Esophagus muscularis mucosa (tissue), 4 donors: ENCODE measurements around the gene NPHP1. TPM values are rescaled to one million over a fixed set of nuclear protein-coding genes. Genes with fewer than 3 reads are reported as not detected.
"Not testable (repeated sequence)": the region's sequence is repeated elsewhere in the genome, so short reads cannot be mapped to it uniquely, and the experiment has no call there.

Experiments
- DNase-seq: peaks from one replicate; pipeline ENCODE4 v3.0.0-alpha.2; 2017; ENCODE audit errors: extremely low spot score
- H3K27ac ChIP-seq, 4 donors: fragments of 200-600 bp; sonication (generic); replicated peaks in 1 of 4; 1 replicate in 3 of 4; 2 replicates in 1 of 4; pipeline ENCODE4 v1.5.1; 2016 to 2019; ENCODE audit warnings: mild to moderate bottlenecking in 1 of 4
- H3K27me3 ChIP-seq, 4 donors: fragments of 200-600 bp; sonication (generic); one replicate each; pipeline versions ENCODE4 v1.5.1 to v1.6.0; 2016 to 2019
- H3K36me3 ChIP-seq, 4 donors: fragments of 200-600 bp; sonication (generic); one replicate each; pipeline ENCODE4 v1.5.1; 2016 to 2019
- H3K4me1 ChIP-seq, 4 donors: fragments of 200-600 bp; sonication (generic); one replicate each; pipeline ENCODE4 v1.5.1; 2016 to 2019
- H3K4me3 ChIP-seq, 4 donors: fragments of 200-600 bp; sonication (generic); 1 replicate in 2 of 4; 2 replicates in 2 of 4; pipeline ENCODE4 v1.5.1; 2016 to 2019; ENCODE audit warnings: mild to moderate bottlenecking in 4 of 4, moderate library complexity in 1 of 4
- H3K9me3 ChIP-seq, 4 donors: fragments of 200-600 bp; sonication (generic); 1 replicate in 3 of 4; 2 replicates in 1 of 4; pipeline ENCODE4 v1.5.1; 2016 to 2019
- CTCF ChIP-seq, 3 experiments: fragments of 200-600 bp in 2 of 3; fragments of 450-650 bp in 1 of 3; sonication (generic) in 2 of 3; IDR thresholded peaks; one replicate each; pipeline ENCODE4 v1.5.1; 2017 to 2019; ENCODE audit warnings: antibody characterized with exemption in 3 of 3, mild to moderate bottlenecking in 2 of 3, moderate library complexity in 1 of 3
- EP300 ChIP-seq: sonication (generic); formaldehyde crosslinking; IDR thresholded peaks from one replicate; pipeline ENCODE4 v1.6.1; 2017; ENCODE audit warnings: antibody characterized with exemption
- POLR2A ChIP-seq: fragments of 450-650 bp; IDR thresholded peaks from one replicate; pipeline ENCODE4 v1.6.1; 2017; ENCODE audit warnings: antibody characterized with exemption, moderate library complexity, mild to moderate bottlenecking, low read depth
- POLR2AphosphoS5 ChIP-seq, 2 donors: sonication (generic); formaldehyde crosslinking; IDR thresholded peaks; one replicate each; pipeline ENCODE4 v1.6.1; 2017; ENCODE audit warnings: antibody characterized with exemption in 2 of 2
- WGBS: methylation state at CpG from one replicate; pipeline ENCODE4 v1.1.5; 2018; 5-methylcytosine and 5-hydroxymethylcytosine counted together
- intact Hi-C: fragments of 100-400 bp; cut with DNase I; formaldehyde crosslinking; loops from one replicate; pipeline ENCODE4 v1.15.1; 2023
- total RNA-seq, 4 donors: library from RNA; depleted of rRNA; stranded (reverse); fragments of >200 nt; gene quantifications; one replicate each; pipeline versions ENCODE4 v1.1.0 to v1.2.1, GENCODE V29; 2016

The NPHP1 gene
- total RNA-seq, 4 donors from 2014 or later, result 6.3 to 9.7 (median 7.3) TPM

GRCh38 chr2:110221938-110222337, 17.1 kb upstream of the NPHP1 start:
- intact Hi-C loops, result no loop called here
- Histone ChIP-seq H3K9me3 (no peaks in the 10 kb centered on the region), H3K36me3 (no peaks in the 10 kb centered on the region), H3K27ac (no peak overlapping the region), H3K4me1 (no peaks in the 10 kb centered on the region), H3K27me3 (peaks cover 0 to 37% (median 0%) of the 10 kb centered on the region in 4 donors), H3K4me3 (no peak overlapping the region)
- TF ChIP-seq EP300 (no peak), POLR2AphosphoS5 (IDR thresholded peaks at IDR 0.05) (no peak), POLR2A (no peak), CTCF (IDR thresholded peaks at IDR 0.05) (no peak)
- no peak for DNase-seq
- 62% methylated on average over 4 of the region's 4 CpGs for WGBS

GRCh38 chr2:110220190-110220564, 15.4 kb upstream of the NPHP1 start:
- no peaks in the 10 kb centered on the region for H3K36me3 ChIP-seq
- 68% methylated on average over 2 of the region's 2 CpGs for WGBS
- H3K4me1 ChIP-seq, result no peaks in the 10 kb centered on the region
- H3K9me3 ChIP-seq, result no peaks in the 10 kb centered on the region
- intact Hi-C loops, result no loop called here
- no peak for DNase-seq
- no peak for TF ChIP-seq CTCF (IDR thresholded peaks at IDR 0.05)
- TF ChIP-seq POLR2A, result no peak
- no peak for TF ChIP-seq EP300
- no peak for TF ChIP-seq POLR2AphosphoS5 (IDR thresholded peaks at IDR 0.05)
- no peak overlapping the region for H3K4me3 ChIP-seq
- peaks cover 0 to 30% (median 0%) of the 10 kb centered on the region in 4 donors for H3K27me3 ChIP-seq
- no peak overlapping the region for H3K27ac ChIP-seq

- H3K4me1 ChIP-seq, result no peaks in the 10 kb centered on the region
- H3K9me3 ChIP-seq, result no peaks in the 10 kb centered on the region
- H3K27me3 ChIP-seq, result peaks cover 0 to 30% (median 0%) of the 10 kb centered on the region in 4 donors
- TF ChIP-seq CTCF (IDR thresholded peaks at IDR 0.05), result no peak
- H3K36me3 ChIP-seq, result no peaks in the 10 kb centered on the region
- WGBS, result 44% methylated on average over 1 of the region's 1 CpG
- intact Hi-C loops, result no loop called here
- DNase-seq, result no peak
- no peak overlapping the region for H3K4me3 ChIP-seq
- H3K27ac ChIP-seq, result no peak overlapping the region
These were observed 14.8 kb upstream of the NPHP1 start for GRCh38 chr2:110219496-110220189.

GRCh38 chr2:110218889-110219288, 14.1 kb upstream of the NPHP1 start:
- H3K36me3 ChIP-seq, H3K9me3 ChIP-seq, intact Hi-C loops, H3K4me1 ChIP-seq, H3K27ac ChIP-seq, H3K4me3 ChIP-seq, DNase-seq: not testable (repeated sequence)
- H3K27me3 ChIP-seq, result peaks cover 0 to 29% (median 0%) of the 10 kb centered on the region in 4 donors
- WGBS, result 84% methylated on average over 7 of the region's 7 CpGs

- TF ChIP-seq EP300 (no peak), POLR2A (no peak), POLR2AphosphoS5 (IDR thresholded peaks at IDR 0.05) (no peak), CTCF (IDR thresholded peaks at IDR 0.05) (no peak)
- DNase-seq, result no peak
- Histone ChIP-seq H3K9me3 (no peaks in the 10 kb centered on the region), H3K4me1 (peaks cover 0 to 1% (median under 1%) of the 10 kb centered on the region in 4 donors), H3K4me3 (no peak overlapping the region), H3K27me3 (peaks cover 0 to 20% (median 0%) of the 10 kb centered on the region in 4 donors), H3K36me3 (no peaks in the 10 kb centered on the region), H3K27ac (no peak overlapping the region)
- intact Hi-C loops, result no loop called here
These were observed 12.0 kb upstream of the NPHP1 start for GRCh38 chr2:110216803-110217202.
